Measurements from ENCODE around the gene SAMM50.

Gene SAMM50

DNA sequence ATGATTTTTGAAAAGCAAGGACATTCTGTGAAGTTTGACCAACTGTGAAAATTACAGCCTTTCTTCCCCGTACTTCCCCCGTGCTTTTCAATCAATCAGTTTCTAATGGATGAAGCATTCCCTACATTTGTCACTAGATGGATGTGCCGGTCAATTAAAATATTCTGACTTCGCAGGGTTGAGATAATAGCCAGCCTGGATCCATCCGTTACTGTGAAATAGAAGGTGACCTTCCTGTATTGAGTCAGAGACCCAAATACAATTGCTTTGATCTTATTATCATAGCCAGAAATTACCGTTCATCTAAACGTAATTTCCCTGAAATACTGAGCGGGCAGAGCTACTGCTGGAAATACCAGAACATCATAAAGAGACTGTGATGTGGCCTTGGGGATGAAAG is 47.8 kb downstream of the SAMM50 start:
- no peak for TF ChIP-seq YY1 (IDR thresholded peaks at IDR 0.05; ENCODE audit: low read depth)
- no peak for TF ChIP-seq CREB1 (IDR thresholded peaks at IDR 0.05; ENCODE audit: low read depth)
- no peak for TF ChIP-seq EGR1 (IDR thresholded peaks at IDR 0.05)

DNA sequence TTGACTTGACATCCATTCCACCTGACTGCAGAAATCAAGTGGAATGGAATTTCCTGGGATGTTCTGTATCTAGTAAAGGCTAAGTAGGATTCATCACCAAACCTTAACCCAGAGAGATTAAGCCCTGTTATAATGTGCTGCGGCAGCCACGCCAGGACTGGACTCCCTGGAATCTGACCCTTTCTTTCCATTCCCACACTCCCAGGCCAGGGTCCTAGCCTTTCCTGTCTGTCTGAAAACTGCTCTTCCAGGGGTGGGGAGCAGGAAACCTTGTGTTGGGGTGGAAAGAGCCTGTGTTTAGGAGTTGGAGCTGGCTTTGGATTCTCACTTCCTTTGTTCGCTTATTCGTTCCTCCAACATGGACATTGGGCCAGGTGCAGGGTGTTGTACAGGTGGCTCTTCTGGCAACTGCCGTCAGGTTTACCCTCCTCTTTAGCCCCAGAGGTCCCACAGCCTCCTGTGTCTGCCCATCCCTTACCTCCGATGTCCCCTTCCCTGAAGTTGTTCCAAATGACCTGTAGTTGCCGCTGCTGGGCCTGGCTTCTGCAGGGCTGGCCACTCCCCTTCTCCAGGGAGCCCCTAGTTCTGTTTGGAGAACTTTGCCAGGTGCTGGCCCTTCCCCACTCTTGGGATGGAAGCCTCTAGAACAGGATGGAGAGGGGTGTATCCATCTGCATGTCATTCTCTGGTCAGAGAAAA is 48.3 kb downstream of the SAMM50 start:
- TF ChIP-seq, protein P1, sequence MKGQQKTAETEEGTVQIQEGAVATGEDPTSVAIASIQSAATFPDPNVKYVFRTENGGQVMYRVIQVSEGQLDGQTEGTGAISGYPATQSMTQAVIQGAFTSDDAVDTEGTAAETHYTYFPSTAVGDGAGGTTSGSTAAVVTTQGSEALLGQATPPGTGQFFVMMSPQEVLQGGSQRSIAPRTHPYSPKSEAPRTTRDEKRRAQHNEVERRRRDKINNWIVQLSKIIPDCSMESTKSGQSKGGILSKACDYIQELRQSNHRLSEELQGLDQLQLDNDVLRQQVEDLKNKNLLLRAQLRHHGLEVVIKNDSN (IDR thresholded peaks at IDR 0.05) = no peak
- no peak for TF ChIP-seq YY1 (IDR thresholded peaks at IDR 0.05; ENCODE audit: low read depth)
- no peak for TF ChIP-seq CREB1 (IDR thresholded peaks at IDR 0.05; ENCODE audit: low read depth)
- TF ChIP-seq NFIC (IDR thresholded peaks at IDR 0.05) = no peak
- TF ChIP-seq EP300 (IDR thresholded peaks at IDR 0.05; ENCODE audit: borderline replicate concordance) = no peak
- TF ChIP-seq CEBPB (IDR thresholded peaks at IDR 0.05) = no peak

GRCh38 chr22:44004104-44004460 is 48.8 kb downstream of the SAMM50 start:
- TF ChIP-seq TEAD4 (IDR thresholded peaks at IDR 0.05) = no peak
- no peak for TF ChIP-seq CEBPB (IDR thresholded peaks at IDR 0.05)
- no peak for TF ChIP-seq FOXM1 (IDR thresholded peaks at IDR 0.05; ENCODE audit: borderline replicate concordance, low read depth)
- no peak for TF ChIP-seq EGR1 (IDR thresholded peaks at IDR 0.05)
- TF ChIP-seq TAF1 (IDR thresholded peaks at IDR 0.05; ENCODE audit: low read depth) = no peak
- no peak for TF ChIP-seq RAD21 (IDR thresholded peaks at IDR 0.05; ENCODE audit: low read depth)
- TF ChIP-seq, protein P1 (IDR thresholded peaks at IDR 0.05) = no peak
- no peak for TF ChIP-seq MAX (IDR thresholded peaks at IDR 0.05)
- no peak for TF ChIP-seq CREB1 (IDR thresholded peaks at IDR 0.05; ENCODE audit: low read depth)
- TF ChIP-seq EP300 (IDR thresholded peaks at IDR 0.05; ENCODE audit: borderline replicate concordance) = no peak
- TF ChIP-seq ZBTB7A (IDR thresholded peaks at IDR 0.05; ENCODE audit: low read depth) = no peak
- no peak for TF ChIP-seq NFIC (IDR thresholded peaks at IDR 0.05)
- no peak for TF ChIP-seq YY1 (IDR thresholded peaks at IDR 0.05; ENCODE audit: low read depth)
- TF ChIP-seq TCF12 (IDR thresholded peaks at IDR 0.05; ENCODE audit: low read depth) = no peak
- TF ChIP-seq, protein P2, sequence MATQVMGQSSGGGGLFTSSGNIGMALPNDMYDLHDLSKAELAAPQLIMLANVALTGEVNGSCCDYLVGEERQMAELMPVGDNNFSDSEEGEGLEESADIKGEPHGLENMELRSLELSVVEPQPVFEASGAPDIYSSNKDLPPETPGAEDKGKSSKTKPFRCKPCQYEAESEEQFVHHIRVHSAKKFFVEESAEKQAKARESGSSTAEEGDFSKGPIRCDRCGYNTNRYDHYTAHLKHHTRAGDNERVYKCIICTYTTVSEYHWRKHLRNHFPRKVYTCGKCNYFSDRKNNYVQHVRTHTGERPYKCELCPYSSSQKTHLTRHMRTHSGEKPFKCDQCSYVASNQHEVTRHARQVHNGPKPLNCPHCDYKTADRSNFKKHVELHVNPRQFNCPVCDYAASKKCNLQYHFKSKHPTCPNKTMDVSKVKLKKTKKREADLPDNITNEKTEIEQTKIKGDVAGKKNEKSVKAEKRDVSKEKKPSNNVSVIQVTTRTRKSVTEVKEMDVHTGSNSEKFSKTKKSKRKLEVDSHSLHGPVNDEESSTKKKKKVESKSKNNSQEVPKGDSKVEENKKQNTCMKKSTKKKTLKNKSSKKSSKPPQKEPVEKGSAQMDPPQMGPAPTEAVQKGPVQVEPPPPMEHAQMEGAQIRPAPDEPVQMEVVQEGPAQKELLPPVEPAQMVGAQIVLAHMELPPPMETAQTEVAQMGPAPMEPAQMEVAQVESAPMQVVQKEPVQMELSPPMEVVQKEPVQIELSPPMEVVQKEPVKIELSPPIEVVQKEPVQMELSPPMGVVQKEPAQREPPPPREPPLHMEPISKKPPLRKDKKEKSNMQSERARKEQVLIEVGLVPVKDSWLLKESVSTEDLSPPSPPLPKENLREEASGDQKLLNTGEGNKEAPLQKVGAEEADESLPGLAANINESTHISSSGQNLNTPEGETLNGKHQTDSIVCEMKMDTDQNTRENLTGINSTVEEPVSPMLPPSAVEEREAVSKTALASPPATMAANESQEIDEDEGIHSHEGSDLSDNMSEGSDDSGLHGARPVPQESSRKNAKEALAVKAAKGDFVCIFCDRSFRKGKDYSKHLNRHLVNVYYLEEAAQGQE (IDR thresholded peaks at IDR 0.05; ENCODE audit: low read depth) = no peak

GRCh38 chr22:44005524-44005923 is 50.3 kb downstream of the SAMM50 start:
- TF ChIP-seq YY1 (IDR thresholded peaks at IDR 0.05; ENCODE audit: low read depth) (no peak), MAX (IDR thresholded peaks at IDR 0.05) (no peak), TEAD4 (IDR thresholded peaks at IDR 0.05) (no peak), TAF1 (IDR thresholded peaks at IDR 0.05; ENCODE audit: low read depth) (no peak)

DNA sequence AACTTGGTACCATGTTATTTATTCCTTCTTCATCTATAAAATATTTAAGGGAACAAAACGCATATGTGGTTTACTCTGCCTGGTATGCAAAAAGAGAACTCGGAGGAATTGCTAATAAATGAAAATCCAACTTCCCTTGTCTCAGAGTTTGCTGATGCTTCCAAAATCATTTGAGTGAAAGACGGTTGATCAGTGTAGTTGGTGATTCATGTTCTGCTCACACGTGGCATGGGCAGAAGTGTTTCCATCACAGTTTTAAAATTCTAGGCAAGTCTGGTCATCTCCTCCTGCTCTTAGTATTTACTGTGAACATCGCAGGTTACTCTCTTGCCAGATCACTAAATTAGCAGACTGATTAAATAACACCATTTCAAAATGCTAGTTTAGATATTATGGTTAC is 56.9 kb downstream of the SAMM50 start:
- TF ChIP-seq YY1 (IDR thresholded peaks at IDR 0.05; ENCODE audit: low read depth) (no peak), EP300 (IDR thresholded peaks at IDR 0.05; ENCODE audit: borderline replicate concordance) (no peak), CEBPB (IDR thresholded peaks at IDR 0.05) (no peak), TCF12 (IDR thresholded peaks at IDR 0.05; ENCODE audit: low read depth) (no peak), TAF1 (IDR thresholded peaks at IDR 0.05; ENCODE audit: low read depth) (no peak), RAD21 (IDR thresholded peaks at IDR 0.05; ENCODE audit: low read depth) (no peak), NFIC (IDR thresholded peaks at IDR 0.05) (no peak), FOXM1 (IDR thresholded peaks at IDR 0.05; ENCODE audit: borderline replicate concordance, low read depth) (no peak), MAX (IDR thresholded peaks at IDR 0.05) (no peak)
- TF ChIP-seq, protein P1 (IDR thresholded peaks at IDR 0.05) = no peak
- TF ChIP-seq, protein P2 (IDR thresholded peaks at IDR 0.05; ENCODE audit: low read depth) = no peak

DNA sequence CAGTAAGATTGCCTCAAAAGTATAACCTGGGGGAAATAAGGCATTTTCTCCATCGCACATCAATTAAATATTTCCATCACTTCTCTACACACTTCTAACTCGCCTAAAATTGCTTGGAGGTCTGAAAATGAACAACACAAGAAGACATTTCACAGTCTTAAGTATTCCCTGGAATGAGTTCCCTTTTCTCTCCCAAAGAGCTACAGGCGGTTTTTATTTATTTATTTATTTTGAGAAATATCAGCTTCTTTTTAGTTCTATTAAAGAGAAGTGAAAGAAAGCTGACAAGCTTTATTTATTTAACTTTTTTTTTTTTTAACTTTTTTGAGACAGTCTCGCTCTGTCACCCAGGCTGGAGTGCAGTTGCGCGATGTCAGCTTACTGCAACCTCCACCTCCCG is 57.3 kb downstream of the SAMM50 start:
- no peak for TF ChIP-seq EGR1 (IDR thresholded peaks at IDR 0.05)
- no peak for TF ChIP-seq ZBTB7A (IDR thresholded peaks at IDR 0.05; ENCODE audit: low read depth)
- TF ChIP-seq EP300 (IDR thresholded peaks at IDR 0.05; ENCODE audit: borderline replicate concordance) = no peak
- TF ChIP-seq, protein P1 (IDR thresholded peaks at IDR 0.05) = no peak
- TF ChIP-seq CEBPB (IDR thresholded peaks at IDR 0.05) = no peak
- no peak for TF ChIP-seq RAD21 (IDR thresholded peaks at IDR 0.05; ENCODE audit: low read depth)
- no peak for TF ChIP-seq TEAD4 (IDR thresholded peaks at IDR 0.05)
- TF ChIP-seq FOXM1 (IDR thresholded peaks at IDR 0.05; ENCODE audit: borderline replicate concordance, low read depth) = no peak
- no peak for TF ChIP-seq YY1 (IDR thresholded peaks at IDR 0.05; ENCODE audit: low read depth)

All from Ishikawa (cell line).